GM19455 (cell line): Measurements from ENCODE around the gene CACFD1.

Experiments
- ATAC-seq: cut with Tn5 transposase; IDR thresholded peaks from one replicate; pipeline ENCODE4 v1.9.1; 2021; ENCODE audit not compliant: unreplicated experiment

CACFD1 gene

GRCh38 chr9:133496861-133497842, 37.4 kb downstream of the CACFD1 start:
- no peak for ATAC-seq

GRCh38 chr9:133499132-133499891, 39.5 kb downstream of the CACFD1 start:
- ATAC-seq = no peak

- no peak for ATAC-seq
Observed at GRCh38 chr9:133499892-133500270, 40.1 kb downstream of the CACFD1 start.

GRCh38 chr9:133502112-133502511, 42.3 kb downstream of the CACFD1 start:
- ATAC-seq = no peak

- ATAC-seq = no peak
Observed at GRCh38 chr9:133505186-133505830, 45.5 kb downstream of the CACFD1 start.

GRCh38 chr9:133505901-133506652, 46.3 kb downstream of the CACFD1 start:
- no peak for ATAC-seq

GRCh38 chr9:133506653-133507038, 46.9 kb downstream of the CACFD1 start:
- ATAC-seq = no peak

- ATAC-seq = no peak
Observed at GRCh38 chr9:133507246-133507965, 47.6 kb downstream of the CACFD1 start.

- no peak for ATAC-seq
Observed at GRCh38 chr9:133508046-133508445, 48.3 kb downstream of the CACFD1 start.

GRCh38 chr9:133509179-133510083, 49.7 kb downstream of the CACFD1 start:
- ATAC-seq = no peak

GRCh38 chr9:133510926-133511505, 51.2 kb downstream of the CACFD1 start:
- no peak for ATAC-seq

GRCh38 chr9:133511607-133512006, 51.8 kb downstream of the CACFD1 start:
- no peak for ATAC-seq

- no peak for ATAC-seq
Observed at GRCh38 chr9:133512253-133513213, 52.8 kb downstream of the CACFD1 start.

GRCh38 chr9:133513214-133514100, 53.7 kb downstream of the CACFD1 start:
- no peak for ATAC-seq

- no peak for ATAC-seq
Observed at GRCh38 chr9:133514460-133515239, 54.9 kb downstream of the CACFD1 start.

- ATAC-seq = no peak
Observed at GRCh38 chr9:133515240-133515610, 55.4 kb downstream of the CACFD1 start.
